Body of pancreas (tissue), 4 donors: ENCODE measurements around the gene KCNJ10. TPM values are rescaled to one million over a fixed set of nuclear protein-coding genes. Genes with fewer than 3 reads are reported as not detected.

ENCODE experiments used
- ATAC-seq: fragments of 150-250 bp; one replicate; pipeline ENCODE4 v1.9.1; 2016
- DNase-seq, 4 donors: peaks; one replicate each; pipeline ENCODE4 v3.0.0-alpha.2; 2019
- H3K27ac ChIP-seq, 4 donors: fragments of 200-600 bp; sonication (generic); 1 replicate in 3 of 4; 2 replicates in 1 of 4; pipeline versions ENCODE4 v1.5.1 to v1.6.1; 2016 to 2019; ENCODE audit warnings: mild to moderate bottlenecking in 1 of 4, mixed read lengths in 1 of 4, moderate library complexity in 1 of 4
- H3K27me3 ChIP-seq, 2 donors: fragments of 200-600 bp; sonication (generic); one replicate each; pipeline ENCODE4 v1.6.0; 2016; ENCODE audit warnings: mild to moderate bottlenecking in 1 of 2
- H3K36me3 ChIP-seq, 2 donors: fragments of 200-600 bp; sonication (generic); replicated peaks in 1 of 2; 2 replicates each; pipeline ENCODE4 v1.5.1; 2016; ENCODE audit warnings: low read depth in 2 of 2; ENCODE audit not compliant: insufficient read depth in 1 of 2
- H3K4me1 ChIP-seq: fragments of 200-600 bp; sonication (generic); one replicate; pipeline ENCODE4 v1.6.0; 2016
- H3K4me3 ChIP-seq, 2 donors: fragments of 200-600 bp; sonication (generic); 1 replicate in 1 of 2; 2 replicates in 1 of 2; pipeline ENCODE4 v1.5.1; 2016 to 2019
- H3K9me3 ChIP-seq, 3 donors: fragments of 200-600 bp; sonication (generic); 1 replicate in 2 of 3; 2 replicates in 1 of 3; pipeline ENCODE4 v1.5.1; 2016
- CTCF ChIP-seq, 7 experiments: fragments of 450-650 bp in 4 of 7; fragments of 200-600 bp in 3 of 7; sonication (generic) in 3 of 7; IDR thresholded peaks; one replicate each; pipeline ENCODE4 v1.5.1; 2016 to 2019; ENCODE audit warnings: antibody characterized with exemption in 7 of 7
- POLR2A ChIP-seq, 3 donors: fragments of 450-650 bp; IDR thresholded peaks; one replicate each; pipeline ENCODE4 v1.6.1; 2016; ENCODE audit warnings: antibody characterized with exemption in 3 of 3, mild to moderate bottlenecking in 2 of 3
- WGBS, 2 donors: methylation state at CpG; one replicate each; pipeline ENCODE4 v1.1.5; 2017; 5-methylcytosine and 5-hydroxymethylcytosine counted together
- intact Hi-C: fragments of 100-400 bp; cut with DNase I; formaldehyde crosslinking; loops from one replicate; pipeline ENCODE4 v1.15.1; 2023
- total RNA-seq, 2 donors: library from RNA; depleted of rRNA; stranded (reverse); fragments of >200 nt; gene quantifications; one replicate each; pipeline ENCODE4 v1.1.0, GENCODE V29; 2016

Gene KCNJ10
- total RNA-seq, 2 donors from 2014 or later = not detected

GRCh38 chr1:160043543-160043942, 26.4 kb downstream of the KCNJ10 start:
- H3K27ac ChIP-seq = peak overlapping the region in 1 of 4 donors; percentile 2
- intact Hi-C loops = no loop called here
- ATAC-seq (no peak), DNase-seq (no peak)
- no peak overlapping the region for H3K4me3 ChIP-seq
- H3K27me3 ChIP-seq = no peaks in the 10 kb centered on the region
- H3K36me3 ChIP-seq = no peaks in the 10 kb centered on the region
- no peak for TF ChIP-seq CTCF (IDR thresholded peaks at IDR 0.05)
- TF ChIP-seq POLR2A (IDR thresholded peaks at IDR 0.05) = no peak
- peaks cover 11% of the 10 kb centered on the region for H3K4me1 ChIP-seq
- H3K9me3 ChIP-seq = no peaks in the 10 kb centered on the region

GRCh38 chr1:160040476-160040875, 29.5 kb downstream of the KCNJ10 start:
- Histone ChIP-seq H3K36me3 (no peaks in the 10 kb centered on the region), H3K27ac (no peak overlapping the region), H3K4me3 (no peak overlapping the region), H3K4me1 (no peaks in the 10 kb centered on the region), H3K27me3 (no peaks in the 10 kb centered on the region), H3K9me3 (no peaks in the 10 kb centered on the region)
- 82 to 100% methylated on average over 1 of the region's 1 CpG for WGBS, 2 donors
- DNase-seq (no peak), ATAC-seq (no peak)
- TF ChIP-seq POLR2A (IDR thresholded peaks at IDR 0.05) (no peak), CTCF (IDR thresholded peaks at IDR 0.05) (no peak)
- intact Hi-C loops = no loop called here

GRCh38 chr1:160032165-160032820, 37.7 kb downstream of the KCNJ10 start:
- Histone ChIP-seq H3K27ac (peak overlapping the region; percentile 60 to 86 (median 76)), H3K27me3 (no peaks in the 10 kb centered on the region), H3K36me3 (no peaks in the 10 kb centered on the region), H3K4me3 (peak overlapping the region; percentile 49 to 57), H3K4me1 (peaks cover 33% of the 10 kb centered on the region), H3K9me3 (no peaks in the 10 kb centered on the region)
- 1% methylated on average over 18 of the region's 18 CpGs for WGBS, 2 donors
- TF ChIP-seq CTCF (IDR thresholded peaks at IDR 0.05) (no peak), POLR2A (IDR thresholded peaks at IDR 0.05) (no peak)
- DNase-seq (no peak), ATAC-seq (peak; percentile 36)
- intact Hi-C loops = no loop called here

- Histone ChIP-seq H3K27ac (peak within 1 kb of the TSS; percentile 60 to 86 (median 76)), H3K36me3 (no peaks in the 10 kb centered on the region), H3K9me3 (no peaks in the 10 kb centered on the region), H3K4me3 (peak within 1 kb of the TSS; percentile 49 to 57), H3K27me3 (no peaks in the 10 kb centered on the region), H3K4me1 (peaks cover 33% of the 10 kb centered on the region)
- peak in 2 of 7 experiments; percentile 5 to 32 for TF ChIP-seq CTCF (IDR thresholded peaks at IDR 0.05)
- TF ChIP-seq POLR2A (IDR thresholded peaks at IDR 0.05) = peak; percentile 42 to 85 (median 81)
- peak; percentile 98 for ATAC-seq
- WGBS, 2 donors = 0% methylated on average over 30 to 60 of the region's 60 CpGs
- DNase-seq = peak; percentile 97 to 99 (median 98)
- intact Hi-C loops = no loop called here
These were observed 38.4 kb downstream of the KCNJ10 start, which contains the start of gene PIGM for GRCh38 chr1:160031365-160032164. PIGM (minus strand) TSS chr1:160031990; CDS start chr1:160031739, 251 bp downstream.
